ENCODE data around the gene RELT. TPM values are rescaled to one million over a fixed set of nuclear protein-coding genes. Genes with fewer than 3 reads are reported as not detected.

RELT gene
- total and polyA plus RNA-seq, 3 donors from 2014 or later: 6.2 to 8.6 (median 8.4) TPM

DNA sequence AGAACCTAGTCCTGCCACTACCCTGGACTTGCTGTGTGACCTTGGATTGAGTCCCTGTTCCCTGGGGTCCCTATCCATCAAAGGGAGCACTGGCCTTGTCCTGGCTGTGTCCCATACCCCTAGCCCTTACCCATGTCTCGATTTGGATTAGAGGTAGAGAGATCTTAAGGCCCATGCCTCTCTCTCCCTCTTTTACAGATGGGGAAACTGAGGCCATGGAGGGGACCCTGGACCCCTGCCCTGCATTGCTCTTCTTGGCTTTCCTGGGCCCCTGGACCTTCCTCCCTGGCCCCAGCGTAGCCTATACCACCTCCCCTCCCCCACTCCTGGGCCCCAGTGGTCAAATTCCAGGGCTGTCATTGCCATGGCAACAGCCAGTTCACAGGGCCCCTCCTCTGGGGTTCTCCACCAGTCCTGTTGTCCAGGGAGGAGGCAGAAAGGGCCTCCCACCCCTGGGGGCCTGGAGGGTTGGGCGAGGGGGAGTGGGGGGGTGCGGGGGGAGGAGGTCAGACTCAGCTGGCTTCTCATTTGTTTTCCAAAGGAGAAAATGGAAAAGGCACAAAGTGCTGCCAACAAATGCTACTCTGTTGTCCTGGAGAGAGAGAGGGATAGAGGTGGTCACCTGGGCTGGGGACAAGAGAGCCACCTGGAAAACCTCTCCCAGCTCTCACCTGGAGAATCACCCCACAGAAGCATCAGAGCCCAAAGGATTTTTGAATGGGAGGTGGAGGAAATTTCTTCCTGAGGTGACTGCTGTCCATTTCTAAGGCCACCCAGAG is 44.9 kb upstream of the RELT start:
- Histone ChIP-seq H3K36me3 (ENCODE audit: low read depth, missing control alignments) (no peaks in the 10 kb centered on the region), H3K27me3 (no peaks in the 10 kb centered on the region), H3K9me3 (no peaks in the 10 kb centered on the region), H3K4me3 (no peak overlapping the region), H3K4me1 (peaks cover 55% of the 10 kb centered on the region), H3K27ac (peak overlapping the region; percentile 68 to 72)
- DNase-seq: no peak
- intact Hi-C loops (cut with DNase I; ENCODE audit: low total_unique reads): no loop called here
- TF ChIP-seq POLR2A (IDR thresholded peaks at IDR 0.05): no peak
- TF ChIP-seq, protein P1, sequence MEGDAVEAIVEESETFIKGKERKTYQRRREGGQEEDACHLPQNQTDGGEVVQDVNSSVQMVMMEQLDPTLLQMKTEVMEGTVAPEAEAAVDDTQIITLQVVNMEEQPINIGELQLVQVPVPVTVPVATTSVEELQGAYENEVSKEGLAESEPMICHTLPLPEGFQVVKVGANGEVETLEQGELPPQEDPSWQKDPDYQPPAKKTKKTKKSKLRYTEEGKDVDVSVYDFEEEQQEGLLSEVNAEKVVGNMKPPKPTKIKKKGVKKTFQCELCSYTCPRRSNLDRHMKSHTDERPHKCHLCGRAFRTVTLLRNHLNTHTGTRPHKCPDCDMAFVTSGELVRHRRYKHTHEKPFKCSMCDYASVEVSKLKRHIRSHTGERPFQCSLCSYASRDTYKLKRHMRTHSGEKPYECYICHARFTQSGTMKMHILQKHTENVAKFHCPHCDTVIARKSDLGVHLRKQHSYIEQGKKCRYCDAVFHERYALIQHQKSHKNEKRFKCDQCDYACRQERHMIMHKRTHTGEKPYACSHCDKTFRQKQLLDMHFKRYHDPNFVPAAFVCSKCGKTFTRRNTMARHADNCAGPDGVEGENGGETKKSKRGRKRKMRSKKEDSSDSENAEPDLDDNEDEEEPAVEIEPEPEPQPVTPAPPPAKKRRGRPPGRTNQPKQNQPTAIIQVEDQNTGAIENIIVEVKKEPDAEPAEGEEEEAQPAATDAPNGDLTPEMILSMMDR (IDR thresholded peaks at IDR 0.05): no peak
- 31 to 68% methylated on average over 4 of the region's 4 CpGs for WGBS, 2 donors

DNA sequence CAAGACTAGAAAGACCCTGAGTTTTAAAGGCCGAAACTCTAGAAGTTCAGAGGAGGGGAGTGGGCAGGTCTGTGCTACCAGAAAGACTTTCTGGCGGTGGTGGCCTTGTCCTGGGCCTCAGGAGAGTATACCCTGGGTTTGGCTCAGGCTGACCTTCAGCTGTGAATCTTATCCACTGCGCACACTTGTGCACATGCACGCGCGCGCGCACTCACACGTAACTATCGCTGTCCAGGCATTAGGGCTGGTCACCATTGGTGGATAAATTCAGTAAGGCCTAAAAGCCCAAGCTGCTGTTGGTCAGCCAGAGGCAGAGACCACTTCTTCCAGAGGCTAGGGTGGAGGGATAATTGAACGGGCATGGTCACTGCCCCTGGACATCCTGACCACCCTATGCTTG is 43.0 kb upstream of the RELT start:
- Histone ChIP-seq H3K9me3 (no peaks in the 10 kb centered on the region), H3K27ac (peak overlapping the region in 1 of 2 donors; percentile 79), H3K36me3 (ENCODE audit: low read depth, missing control alignments) (no peaks in the 10 kb centered on the region), H3K27me3 (no peaks in the 10 kb centered on the region), H3K4me1 (peaks cover 51% of the 10 kb centered on the region), H3K4me3 (no peak overlapping the region)
- DNase-seq: no peak
- TF ChIP-seq POLR2A (IDR thresholded peaks at IDR 0.05): no peak
- TF ChIP-seq, protein P1 (IDR thresholded peaks at IDR 0.05): no peak
- intact Hi-C loops (cut with DNase I; ENCODE audit: low total_unique reads): no loop called here
- WGBS, 2 donors: 75 to 87% methylated on average over 10 to 11 of the region's 11 CpGs

DNA sequence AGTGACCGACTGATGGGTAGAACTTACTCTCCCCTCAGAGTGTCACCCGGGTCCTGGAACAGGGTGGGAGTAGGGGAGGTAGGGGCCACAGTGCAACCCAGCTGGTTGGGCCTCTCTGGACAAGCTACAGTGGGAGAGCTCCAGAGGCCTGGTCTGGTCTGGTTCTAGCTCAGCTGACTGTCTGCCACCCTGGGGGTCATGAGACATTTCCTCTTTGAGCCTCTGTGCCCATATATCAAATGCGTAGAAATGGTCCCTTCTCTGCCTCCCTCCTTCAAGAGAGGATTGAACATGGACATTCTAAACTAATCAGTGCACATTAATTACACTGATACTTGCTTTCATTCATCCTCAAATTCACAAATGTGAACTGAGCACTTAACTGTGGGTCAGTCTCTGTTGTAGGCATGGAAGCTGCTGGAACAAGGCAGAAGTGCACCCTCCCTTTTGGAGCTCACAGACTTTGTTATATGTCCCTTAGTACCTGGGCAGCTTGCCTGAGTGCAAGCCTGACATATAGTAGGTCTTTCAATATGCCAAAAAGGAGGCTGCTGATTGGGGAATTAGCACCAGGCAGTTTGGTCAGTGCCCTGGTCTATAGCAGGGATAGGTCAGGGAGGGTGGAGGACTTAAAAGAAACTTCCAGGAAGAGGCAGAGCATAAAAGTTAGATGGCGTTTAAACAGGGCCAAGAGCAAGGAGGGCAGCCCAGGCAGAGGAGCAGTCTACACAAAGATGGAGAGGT is 42.4 kb upstream of the RELT start:
- Histone ChIP-seq H3K4me1 (peaks cover 58% of the 10 kb centered on the region), H3K4me3 (no peak overlapping the region), H3K36me3 (ENCODE audit: low read depth, missing control alignments) (no peaks in the 10 kb centered on the region), H3K27me3 (no peaks in the 10 kb centered on the region), H3K9me3 (no peaks in the 10 kb centered on the region), H3K27ac (peak overlapping the region; percentile 48 to 79)
- DNase-seq: no peak
- WGBS, 2 donors: 63 to 77% methylated on average over 4 of the region's 4 CpGs
- TF ChIP-seq, protein P1 (IDR thresholded peaks at IDR 0.05): no peak
- no peak for TF ChIP-seq POLR2A (IDR thresholded peaks at IDR 0.05)
- intact Hi-C loops (cut with DNase I; ENCODE audit: low total_unique reads): no loop called here

DNA sequence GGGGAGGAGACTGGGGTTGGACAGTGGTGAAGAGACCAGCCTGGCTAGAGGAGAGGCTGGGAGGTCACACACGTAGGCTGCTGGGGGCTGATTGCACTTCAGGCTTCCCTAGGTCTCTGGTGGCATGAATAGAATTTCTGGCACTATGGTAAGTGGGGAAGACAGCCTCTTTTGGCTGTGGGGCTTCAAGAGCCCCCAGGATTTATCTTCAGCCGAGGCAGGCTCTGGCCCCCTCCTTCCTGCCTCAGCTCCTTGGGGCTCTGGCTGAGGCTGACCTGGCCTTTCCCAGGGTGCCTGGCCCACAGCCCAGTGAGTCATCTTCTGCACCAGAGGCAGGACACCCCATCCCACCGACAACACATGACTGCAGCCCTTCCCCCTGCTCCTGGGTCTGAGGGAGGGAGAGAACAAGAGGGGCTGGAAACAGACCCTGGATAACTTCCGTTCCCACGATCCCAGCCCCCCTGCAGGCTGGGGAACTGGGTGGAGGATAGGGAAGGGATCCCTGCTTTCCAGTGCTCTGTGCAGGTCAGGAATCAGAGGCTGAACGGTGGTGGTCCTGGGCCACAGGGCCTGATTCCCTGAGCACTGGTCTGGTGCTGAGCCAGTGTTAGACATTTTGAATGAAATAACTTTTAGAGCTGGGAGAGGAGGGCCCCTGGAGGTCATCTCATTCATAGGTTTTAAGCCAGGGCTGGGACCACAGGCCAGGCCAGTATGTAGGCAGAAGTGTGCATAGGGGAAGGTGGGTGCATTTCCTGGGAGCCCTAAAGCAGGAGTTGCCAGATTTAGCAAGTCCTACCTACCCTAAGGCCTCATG is 41.6 kb upstream of the RELT start:
- Histone ChIP-seq H3K9me3 (no peaks in the 10 kb centered on the region), H3K27me3 (no peaks in the 10 kb centered on the region), H3K27ac (peak overlapping the region; percentile 69 to 79), H3K4me1 (peaks cover 59% of the 10 kb centered on the region), H3K36me3 (ENCODE audit: low read depth, missing control alignments) (no peaks in the 10 kb centered on the region), H3K4me3 (no peak overlapping the region)
- intact Hi-C loops (cut with DNase I; ENCODE audit: low total_unique reads): no loop called here
- peak; percentile 88 for DNase-seq
- WGBS, 2 donors: 27 to 35% methylated on average over 6 of the region's 6 CpGs
- TF ChIP-seq POLR2A (IDR thresholded peaks at IDR 0.05): no peak
- TF ChIP-seq, protein P1 (IDR thresholded peaks at IDR 0.05): no peak

Data from testis (tissue), 3 donors.